BJ (cell line): ENCODE results near the gene KCNJ1. TPM values are rescaled to one million over a fixed set of nuclear protein-coding genes. Genes with fewer than 3 reads are reported as not detected.

Source experiments
- CTCF ChIA-PET: fragments of 350-600 bp; formaldehyde crosslinking; extraction: SDS; loops from one replicate; lab custom pipeline; 2021; ENCODE audit warnings: antibody characterized with exemption, inconsistent platforms; lab: Yijun Ruan, JAX
- POLR2A ChIA-PET: fragments of 300-600 bp; sonication (Branson Sonifier 250); formaldehyde crosslinking; extraction: SDS; loops from one replicate; lab custom pipeline; 2021; ENCODE audit warnings: antibody characterized with exemption; lab: Charles Lee
- DNase-seq: peaks from one replicate; pipeline ENCODE4 v3.0.0-alpha.2; 2011; ENCODE audit warnings: low read depth
- H3K27me3 ChIP-seq: 2 replicates; pipeline ENCODE4 v1.6.0; 2011; ENCODE audit warnings: low read length; ENCODE audit not compliant: control insufficient read depth, insufficient read depth
- H3K36me3 ChIP-seq: 2 replicates; pipeline ENCODE4 v1.5.1; 2011; ENCODE audit warnings: low read length; ENCODE audit not compliant: control insufficient read depth, insufficient read depth
- H3K4me3 ChIP-seq: 2 replicates; pipeline ENCODE4 v1.5.1; 2011; ENCODE audit warnings: low read depth, mild to moderate bottlenecking, control low read depth, low read length
- CTCF ChIP-seq: IDR thresholded peaks from 2 replicates; pipeline ENCODE4 v1.5.1; 2011; ENCODE audit warnings: low read depth, mild to moderate bottlenecking, control low read depth, inconsistent platforms, low read length, moderate library complexity; ENCODE audit not compliant: insufficient read depth
- polyA plus RNA-seq: library from polyadenylated mRNA; depleted of rRNA; stranded (reverse); fragments of >200 nt; gene quantifications from 2 replicates; pipeline ENCODE4 v1.2.3, GENCODE V29; 2011

The KCNJ1 gene
- polyA plus RNA-seq, 1 experiment, result not detected

GRCh38 chr11:128827191-128827893, 39.8 kb downstream of the KCNJ1 start:
- CTCF ChIA-PET, result interaction anchor here (0.5 to 5.2 kb wide), 13 partner anchors 12 to 670 kb away, joined by 3 to 43 read pairs (median 3); no protein-coding TSS in a partner anchor
- Histone ChIP-seq H3K4me3 (no peak overlapping the region), H3K27me3 (no peaks in the 10 kb centered on the region), H3K36me3 (no peaks in the 10 kb centered on the region)
- TF ChIP-seq CTCF, result no peak
- POLR2A ChIA-PET, result interaction anchor here (0.6 kb wide), 1 partner anchor 131 kb away, joined by 3 read pairs; no protein-coding TSS in a partner anchor
- no peak for DNase-seq

GRCh38 chr11:128825050-128825784, 41.9 kb downstream of the KCNJ1 start:
- ChIA-PET POLR2A (no interaction called here), CTCF (interaction anchor here (0.9 to 1.3 kb wide), 2 partner anchors 193 to 653 kb away, joined by 3 to 4 read pairs; no protein-coding TSS in a partner anchor)
- DNase-seq, result no peak
- H3K4me3 ChIP-seq, result no peak overlapping the region
- no peaks in the 10 kb centered on the region for H3K27me3 ChIP-seq
- TF ChIP-seq CTCF, result no peak
- H3K36me3 ChIP-seq, result no peaks in the 10 kb centered on the region

GRCh38 chr11:128824191-128825049, 42.7 kb downstream of the KCNJ1 start:
- Histone ChIP-seq H3K36me3 (no peaks in the 10 kb centered on the region), H3K4me3 (no peak overlapping the region), H3K27me3 (no peaks in the 10 kb centered on the region)
- TF ChIP-seq CTCF, result no peak
- no peak for DNase-seq
- POLR2A ChIA-PET, result no interaction called here
- CTCF ChIA-PET, result interaction anchor here (1.0 to 1.3 kb wide), 2 partner anchors 192 to 269 kb away, joined by 3 to 4 read pairs; no protein-coding TSS in a partner anchor

GRCh38 chr11:128823753-128824152, 43.3 kb downstream of the KCNJ1 start:
- Histone ChIP-seq H3K36me3 (no peaks in the 10 kb centered on the region), H3K4me3 (no peak overlapping the region), H3K27me3 (no peaks in the 10 kb centered on the region)
- no peak for TF ChIP-seq CTCF
- ChIA-PET CTCF (interaction anchor here (0.8 to 1.0 kb wide), 3 partner anchors 36 to 268 kb away, joined by 3 read pairs; no protein-coding TSS in a partner anchor), POLR2A (no interaction called here)
- no peak for DNase-seq
